IMR-90 (cell line): ENCODE results near the gene GSK3B. TPM values are rescaled to one million over a fixed set of nuclear protein-coding genes. Genes with fewer than 3 reads are reported as not detected.

Experiments used
- ATAC-seq: fragments of 200-7000 bp; cut with Tn5 transposase; 2 replicates; pipeline ENCODE4 v1.9.1; 2020; ENCODE audit warnings: low read depth, mild to moderate bottlenecking, moderate library complexity
- BruUV-seq: library from RNA; stranded (reverse); fragments of 400-500 nt; replicated peaks from 2 replicates; lab custom pipeline; 2021; lab: Mats Ljungman, UMichigan
- CTCF ChIA-PET: fragments of 300-600 bp; formaldehyde crosslinking; extraction: SDS; loops from one replicate; lab custom pipeline; 2021; ENCODE audit warnings: antibody characterized with exemption; lab: Yijun Ruan, JAX
- POLR2A ChIA-PET: fragments of 300-600 bp; sonication (Branson Sonifier 250); formaldehyde crosslinking; loops from one replicate; lab custom pipeline; 2022; ENCODE audit warnings: antibody characterized with exemption; ENCODE audit not compliant: unreplicated experiment; lab: Charles Lee
- DNase-seq: peaks from one replicate; pipeline ENCODE4 v3.0.0; 2013
- H2AFZ ChIP-seq: replicated peaks from 2 replicates; pipeline ENCODE3; 2013; ENCODE audit warnings: low read length, mild to moderate bottlenecking; ENCODE audit not compliant: poor library complexity
- H2AK5ac ChIP-seq: 2 replicates; pipeline ENCODE4 v1.6.1; 2013; ENCODE audit warnings: low read depth, low read length, inconsistent platforms
- H2AK9ac ChIP-seq: replicated peaks from 2 replicates; pipeline ENCODE3; 2013; ENCODE audit warnings: mild to moderate bottlenecking, low read depth, low read length, moderate library complexity; ENCODE audit not compliant: poor library complexity
- H2BK120ac ChIP-seq: 2 replicates; pipeline ENCODE4 v1.6.1; 2013; ENCODE audit warnings: low read depth, low read length, inconsistent platforms
- H2BK15ac ChIP-seq: 3 replicates; pipeline ENCODE4 v1.6.1; 2013; ENCODE audit warnings: low read depth, low read length, inconsistent platforms
- H2BK20ac ChIP-seq: 2 replicates; pipeline ENCODE4 v1.6.1; 2013; ENCODE audit warnings: low read depth, mild to moderate bottlenecking, inconsistent platforms, low read length, moderate library complexity
- H2BK5ac ChIP-seq: 2 replicates; pipeline ENCODE4 v1.6.1; 2013; ENCODE audit warnings: mild to moderate bottlenecking, low read depth, low read length, inconsistent platforms; ENCODE audit not compliant: poor library complexity, severe bottlenecking
- H3K14ac ChIP-seq: replicated peaks from 2 replicates; pipeline ENCODE4 v1.6.1; 2013; ENCODE audit warnings: low read depth, low read length, inconsistent platforms
- H3K18ac ChIP-seq: 2 replicates; pipeline ENCODE4 v1.6.1; 2013; ENCODE audit warnings: low read depth, low read length, control low read depth
- H3K23ac ChIP-seq: 2 replicates; pipeline ENCODE4 v1.6.1; 2013; ENCODE audit warnings: low read depth, low read length, inconsistent platforms
- H3K27ac ChIP-seq: 2 replicates; pipeline ENCODE4 v1.5.1; 2013; ENCODE audit warnings: mild to moderate bottlenecking, control low read depth, low read length; ENCODE audit not compliant: insufficient read depth
- H3K27me3 ChIP-seq: 2 replicates; pipeline ENCODE4 v1.6.1; 2013; ENCODE audit warnings: low read length; ENCODE audit not compliant: control insufficient read depth, insufficient read depth
- H3K36me3 ChIP-seq: 2 replicates; pipeline ENCODE4 v1.6.1; 2013; ENCODE audit warnings: low read length, mixed read lengths; ENCODE audit not compliant: control insufficient read depth, insufficient read depth
- H3K4ac ChIP-seq: 2 replicates; pipeline ENCODE4 v1.6.1; 2013; ENCODE audit warnings: low read depth, low read length, inconsistent platforms
- H3K4me1 ChIP-seq: 2 replicates; pipeline ENCODE4 v1.6.1; 2013; ENCODE audit warnings: low read length, mixed read lengths; ENCODE audit not compliant: control insufficient read depth, insufficient read depth
- H3K4me2 ChIP-seq: 2 replicates; pipeline ENCODE4 v1.6.1; 2013; ENCODE audit warnings: low read depth, mild to moderate bottlenecking, control low read depth, low read length, moderate library complexity
- H3K4me3 ChIP-seq: 2 replicates; pipeline ENCODE4 v1.5.1; 2013; ENCODE audit warnings: low read depth, mild to moderate bottlenecking, control low read depth, low read length, moderate library complexity; ENCODE audit not compliant: insufficient read depth
- H3K56ac ChIP-seq: 2 replicates; pipeline ENCODE4 v1.6.1; 2013; ENCODE audit warnings: low read length, inconsistent platforms; ENCODE audit not compliant: insufficient read depth; ENCODE audit errors: extremely low read depth
- H3K79me1 ChIP-seq, 2 experiments: 2 replicates each; pipeline ENCODE4 v1.6.1; 2013; ENCODE audit warnings: low read length in 2 of 2, inconsistent platforms in 1 of 2, low read depth in 1 of 2
- H3K9ac ChIP-seq: 2 replicates; pipeline ENCODE4 v1.6.1; 2013; ENCODE audit warnings: low read depth, low read length, control low read depth
- H3K9me1 ChIP-seq: 2 replicates; pipeline ENCODE4 v1.6.1; 2013; ENCODE audit warnings: low read length, inconsistent platforms; ENCODE audit not compliant: insufficient read depth
- H3K9me3 ChIP-seq: 2 replicates; pipeline ENCODE4 v1.6.1; 2013; ENCODE audit warnings: low read length; ENCODE audit not compliant: control insufficient read depth, insufficient read depth
- H4K20me1 ChIP-seq: 2 replicates; pipeline ENCODE4 v1.6.1; 2013; ENCODE audit warnings: low read length, inconsistent platforms; ENCODE audit not compliant: insufficient read depth
- H4K5ac ChIP-seq: 2 replicates; pipeline ENCODE4 v1.6.1; 2013; ENCODE audit warnings: mild to moderate bottlenecking, low read depth, low read length, control low read depth
- H4K8ac ChIP-seq, 2 experiments: 2 replicates each; pipeline ENCODE4 v1.6.1; 2013; ENCODE audit warnings: low read depth in 2 of 2, low read length in 2 of 2, control low read depth in 1 of 2, inconsistent platforms in 1 of 2
- H4K91ac ChIP-seq: 2 replicates; pipeline ENCODE4 v1.6.1; 2013; ENCODE audit warnings: low read depth, low read length, inconsistent platforms; ENCODE audit not compliant: insufficient read depth
- BHLHE40 ChIP-seq: fragments of 150-350 bp; IDR thresholded peaks from 2 replicates; pipeline ENCODE4 v1.6.1; 2016; ENCODE audit warnings: mild to moderate bottlenecking, low read depth, low read length
- CEBPB ChIP-seq: IDR thresholded peaks from 2 replicates; pipeline ENCODE4 v1.6.1; 2012; ENCODE audit warnings: low read depth, low read length, improper control_type of control experiment
- CHD1 ChIP-seq: IDR thresholded peaks from 2 replicates; pipeline ENCODE4 v1.6.1; 2012; ENCODE audit warnings: low read depth, low read length, improper control_type of control experiment
- FOS ChIP-seq: fragments of 150-350 bp; IDR thresholded peaks from 2 replicates; pipeline ENCODE4 v1.6.1; 2016; ENCODE audit warnings: low read depth, low read length
- MAFK ChIP-seq: IDR thresholded peaks from 2 replicates; pipeline ENCODE4 v1.6.1; 2012; ENCODE audit warnings: low read depth, low read length, improper control_type of control experiment
- MAZ ChIP-seq: IDR thresholded peaks from 2 replicates; pipeline ENCODE4 v1.6.1; 2012; ENCODE audit warnings: low read depth, mild to moderate bottlenecking, low read length, improper control_type of control experiment, moderate library complexity, borderline replicate concordance
- MXI1 ChIP-seq: IDR thresholded peaks from 2 replicates; pipeline ENCODE4 v1.6.1; 2012; ENCODE audit warnings: low read depth, mild to moderate bottlenecking, low read length, moderate library complexity, borderline replicate concordance
- NFE2L2 ChIP-seq: fragments of 150-350 bp; IDR thresholded peaks from 2 replicates; pipeline ENCODE4 v1.6.1; 2016; ENCODE audit warnings: low read depth, mild to moderate bottlenecking, low read length
- POLR2A ChIP-seq: IDR thresholded peaks from 2 replicates; pipeline ENCODE4 v1.6.1; 2012; ENCODE audit warnings: mild to moderate bottlenecking, low read depth, low read length
- RAD21 ChIP-seq: IDR thresholded peaks from 2 replicates; pipeline ENCODE4 v1.6.1; 2012; ENCODE audit warnings: low read length, improper control_type of control experiment
- RCOR1 ChIP-seq: IDR thresholded peaks from 2 replicates; pipeline ENCODE4 v1.6.1; 2012; ENCODE audit warnings: mild to moderate bottlenecking, low read length, improper control_type of control experiment; ENCODE audit not compliant: insufficient replicate concordance
- RFX5 ChIP-seq: IDR thresholded peaks from 2 replicates; pipeline ENCODE4 v1.8.0; 2012; ENCODE audit warnings: low read depth, mild to moderate bottlenecking, low read length, moderate library complexity
- SMC3 ChIP-seq: fragments of 150-350 bp; IDR thresholded peaks from 2 replicates; pipeline ENCODE4 v1.6.1; 2016; ENCODE audit warnings: low read depth, mild to moderate bottlenecking, antibody characterized with exemption, low read length, moderate library complexity
- WGBS, 2 experiments: methylation state at CpG; one replicate each; pipeline versions ENCODE4 v1.1.5 to v1.1.7; 2013; ENCODE audit warnings: missing lambda C conversion rate in 2 of 2; ENCODE audit not compliant: insufficient read length in 1 of 2; ENCODE audit errors: extremely low coverage in 2 of 2; 5-methylcytosine and 5-hydroxymethylcytosine counted together
- dilution Hi-C: fragments of 300-500 bp; cut with HindIII; formaldehyde crosslinking; loops from one replicate; pipeline ENCODE4 v1.14.3; 2018; ENCODE audit warnings: low sequenced_read_pairs; ENCODE audit not compliant: unreplicated experiment
- in situ Hi-C: fragments of 300-500 bp; cut with MboI; formaldehyde crosslinking; loops from 3 replicates; pipeline ENCODE4 v1.14.3; 2019; ENCODE audit warnings: low sequenced_read_pairs, inconsistent platforms, mixed read lengths
- intact Hi-C: fragments of 100-400 bp; cut with micrococcal nuclease; formaldehyde crosslinking; loops from 2 replicates; pipeline ENCODE4 v1.10.0; 2022
- polyA plus RNA-seq, 3 experiments: library from polyadenylated mRNA; depleted of rRNA; stranded (reverse); fragments of >200 nt; gene quantifications; 2 replicates each; pipeline ENCODE4 v1.2.3, GENCODE V29; 2012; ENCODE audit warnings: low replicate concordance in 1 of 3
- total RNA-seq: library from RNA; depleted of rRNA; stranded (reverse); fragments of >200 nt; gene quantifications from 2 replicates; pipeline ENCODE4 v1.2.3, GENCODE V29; 2012
- TF ChIP-seq, protein P1 (sequence below): fragments of 150-350 bp; IDR thresholded peaks from 2 replicates; pipeline ENCODE4 v1.6.1; 2017; ENCODE audit warnings: mild to moderate bottlenecking, antibody characterized with exemption, low read length, low read depth
- TF ChIP-seq, protein P2 (sequence below): fragments of 150-350 bp; IDR thresholded peaks from 2 replicates; pipeline ENCODE4 v1.6.1; 2016; ENCODE audit warnings: low read depth, mild to moderate bottlenecking, low read length, moderate library complexity, borderline replicate concordance
- TF ChIP-seq, protein P3 (sequence below): conservative IDR thresholded peaks from 2 replicates; pipeline ENCODE4 v1.5.1; 2012; ENCODE audit warnings: mild to moderate bottlenecking, low read depth, low read length, improper control_type of control experiment

The GSK3B gene
- total and polyA plus RNA-seq, 2 of the 4 experiments (the other 2 are of a cell fraction): 19.2 to 33.2 TPM

DNA sequence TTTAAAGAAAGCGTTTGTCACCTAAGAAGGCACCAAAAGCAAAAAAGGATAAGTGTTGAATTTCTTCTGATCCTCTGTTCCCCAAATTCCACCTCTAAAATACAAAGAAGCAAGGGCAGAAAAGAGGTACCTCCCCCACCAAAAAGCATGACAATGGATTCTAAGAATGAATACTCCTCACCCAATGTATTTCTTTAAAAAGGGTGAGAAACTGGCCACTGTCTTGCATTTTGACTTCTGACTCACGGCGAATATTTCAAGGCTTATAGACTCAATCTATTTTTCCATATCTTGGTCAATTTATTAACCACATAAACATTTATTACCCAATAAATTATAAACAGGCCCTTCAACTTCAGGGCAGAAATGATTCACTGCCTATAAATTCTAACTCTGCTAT, 181.2 kb downstream of the GSK3B start:
- no peak overlapping the region for H4K91ac ChIP-seq
- H2AK5ac ChIP-seq: no peak overlapping the region
- in situ Hi-C loops (no loop called here), intact Hi-C loops (no loop called here), dilution Hi-C loops (no loop called here)
- no peak overlapping the region for H3K27ac ChIP-seq
- H4K5ac ChIP-seq: no peak overlapping the region
- no peaks in the 10 kb centered on the region for H3K9me1 ChIP-seq
- H3K27me3 ChIP-seq: no peaks in the 10 kb centered on the region
- ChIA-PET CTCF (no interaction called here), POLR2A (no interaction called here)
- no peak overlapping the region for H4K8ac ChIP-seq
- no peak overlapping the region for H2BK120ac ChIP-seq
- no peak overlapping the region for H3K18ac ChIP-seq
- no peak overlapping the region for H3K23ac ChIP-seq
- H3K56ac ChIP-seq: no peak overlapping the region
- BruUV-seq: no TSS peak
- H3K9ac ChIP-seq: no peak overlapping the region
- H2AK9ac ChIP-seq: no peak overlapping the region
- peaks cover 14 to 15% of the 10 kb centered on the region in 2 experiments; a peak in 3 of 4 replicates for H3K79me1 ChIP-seq
- H2AFZ ChIP-seq: no peak overlapping the region
- H3K36me3 ChIP-seq: peaks cover 6% of the 10 kb centered on the region
- no peak overlapping the region for H2BK5ac ChIP-seq
- H3K4me3 ChIP-seq: no peak overlapping the region
- no CpG with 5 or more reads among the region's 3 CpGs for WGBS, 2 experiments
- no peak overlapping the region for H3K4me2 ChIP-seq
- H3K14ac ChIP-seq: no peak overlapping the region
- H3K9me3 ChIP-seq: no peaks in the 10 kb centered on the region
- DNase-seq (peak; percentile 39), ATAC-seq (no peak)
- H4K20me1 ChIP-seq: peaks cover 9% of the 10 kb centered on the region; the same call in 1 of the 2 replicates
- no peak overlapping the region for H2BK20ac ChIP-seq
- H3K4ac ChIP-seq: no peak overlapping the region
- TF ChIP-seq, protein P1, sequence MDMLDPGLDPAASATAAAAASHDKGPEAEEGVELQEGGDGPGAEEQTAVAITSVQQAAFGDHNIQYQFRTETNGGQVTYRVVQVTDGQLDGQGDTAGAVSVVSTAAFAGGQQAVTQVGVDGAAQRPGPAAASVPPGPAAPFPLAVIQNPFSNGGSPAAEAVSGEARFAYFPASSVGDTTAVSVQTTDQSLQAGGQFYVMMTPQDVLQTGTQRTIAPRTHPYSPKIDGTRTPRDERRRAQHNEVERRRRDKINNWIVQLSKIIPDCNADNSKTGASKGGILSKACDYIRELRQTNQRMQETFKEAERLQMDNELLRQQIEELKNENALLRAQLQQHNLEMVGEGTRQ: no peak
- TF ChIP-seq, protein P2, sequence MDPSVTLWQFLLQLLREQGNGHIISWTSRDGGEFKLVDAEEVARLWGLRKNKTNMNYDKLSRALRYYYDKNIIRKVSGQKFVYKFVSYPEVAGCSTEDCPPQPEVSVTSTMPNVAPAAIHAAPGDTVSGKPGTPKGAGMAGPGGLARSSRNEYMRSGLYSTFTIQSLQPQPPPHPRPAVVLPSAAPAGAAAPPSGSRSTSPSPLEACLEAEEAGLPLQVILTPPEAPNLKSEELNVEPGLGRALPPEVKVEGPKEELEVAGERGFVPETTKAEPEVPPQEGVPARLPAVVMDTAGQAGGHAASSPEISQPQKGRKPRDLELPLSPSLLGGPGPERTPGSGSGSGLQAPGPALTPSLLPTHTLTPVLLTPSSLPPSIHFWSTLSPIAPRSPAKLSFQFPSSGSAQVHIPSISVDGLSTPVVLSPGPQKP: no peak
- TF ChIP-seq MAZ: no peak
- TF ChIP-seq NFE2L2: no peak
- TF ChIP-seq RAD21: no peak
- TF ChIP-seq RCOR1: no peak
- TF ChIP-seq RFX5: no peak
- TF ChIP-seq MXI1: no peak
- TF ChIP-seq FOS: no peak
- TF ChIP-seq, protein P3, sequence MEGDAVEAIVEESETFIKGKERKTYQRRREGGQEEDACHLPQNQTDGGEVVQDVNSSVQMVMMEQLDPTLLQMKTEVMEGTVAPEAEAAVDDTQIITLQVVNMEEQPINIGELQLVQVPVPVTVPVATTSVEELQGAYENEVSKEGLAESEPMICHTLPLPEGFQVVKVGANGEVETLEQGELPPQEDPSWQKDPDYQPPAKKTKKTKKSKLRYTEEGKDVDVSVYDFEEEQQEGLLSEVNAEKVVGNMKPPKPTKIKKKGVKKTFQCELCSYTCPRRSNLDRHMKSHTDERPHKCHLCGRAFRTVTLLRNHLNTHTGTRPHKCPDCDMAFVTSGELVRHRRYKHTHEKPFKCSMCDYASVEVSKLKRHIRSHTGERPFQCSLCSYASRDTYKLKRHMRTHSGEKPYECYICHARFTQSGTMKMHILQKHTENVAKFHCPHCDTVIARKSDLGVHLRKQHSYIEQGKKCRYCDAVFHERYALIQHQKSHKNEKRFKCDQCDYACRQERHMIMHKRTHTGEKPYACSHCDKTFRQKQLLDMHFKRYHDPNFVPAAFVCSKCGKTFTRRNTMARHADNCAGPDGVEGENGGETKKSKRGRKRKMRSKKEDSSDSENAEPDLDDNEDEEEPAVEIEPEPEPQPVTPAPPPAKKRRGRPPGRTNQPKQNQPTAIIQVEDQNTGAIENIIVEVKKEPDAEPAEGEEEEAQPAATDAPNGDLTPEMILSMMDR: no peak
- TF ChIP-seq SMC3: no peak
- no peak for TF ChIP-seq BHLHE40
- TF ChIP-seq CHD1: no peak
- TF ChIP-seq POLR2A: no peak
- TF ChIP-seq CEBPB: no peak
- no peak for TF ChIP-seq MAFK
- H2BK15ac ChIP-seq: no peak overlapping the region
- H3K4me1 ChIP-seq: peaks cover 2% of the 10 kb centered on the region; the same call in 1 of the 2 replicates
